ENCODE measurements around the gene KRT33A.

Gene KRT33A

GRCh38 chr17:41304091-41304490 is 46.5 kb downstream of the KRT33A start:
- H3K27ac Mint-ChIP-seq, result no peak overlapping the region
- H3K4me3 Mint-ChIP-seq, result no peak overlapping the region
- H3K9me3 Mint-ChIP-seq, result no peaks in the 10 kb centered on the region

DNA sequence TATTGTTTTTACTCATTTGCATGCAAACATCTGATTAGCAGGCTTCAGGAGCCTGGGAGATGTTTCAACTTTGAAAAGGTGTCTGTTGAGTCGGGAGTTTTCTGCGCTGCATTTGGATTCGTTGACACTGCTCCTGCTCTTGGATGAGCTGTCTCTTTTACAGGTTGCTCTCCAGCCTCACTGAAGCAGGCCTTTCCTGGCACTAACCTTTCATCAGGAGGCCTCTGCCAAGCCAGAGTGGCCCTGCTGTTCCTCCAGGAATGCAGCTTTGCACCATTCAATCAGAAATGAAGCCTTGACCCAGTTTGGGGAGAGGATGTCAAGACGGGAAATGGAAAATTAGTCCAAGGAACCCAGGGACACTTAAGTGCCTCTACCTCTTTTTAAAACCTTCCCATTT is 47.6 kb downstream of the KRT33A start:
- H3K27me3 Mint-ChIP-seq, result no peaks in the 10 kb centered on the region
- H3K4me1 Mint-ChIP-seq, result peaks cover 37% of the 10 kb centered on the region
- H3K9me3 Mint-ChIP-seq, result no peaks in the 10 kb centered on the region
- H3K36me3 Mint-ChIP-seq, result peaks cover 2% of the 10 kb centered on the region
- H3K4me3 Mint-ChIP-seq, result no peak overlapping the region
- H3K27ac Mint-ChIP-seq, result no peak overlapping the region

More at GRCh38 chr17:41304091-41304490, 46.5 kb downstream of the KRT33A start:
- Mint-ChIP-seq H3K36me3 (peaks cover 2% of the 10 kb centered on the region), H3K4me1 (peaks cover 48% of the 10 kb centered on the region), H3K27me3 (no peaks in the 10 kb centered on the region)

- no peak within 1 kb of the TSS for H3K27ac Mint-ChIP-seq
- no peak within 1 kb of the TSS for H3K4me3 Mint-ChIP-seq
- no peaks in the 10 kb centered on the region for H3K9me3 Mint-ChIP-seq
- peaks cover 2% of the 10 kb centered on the region for H3K36me3 Mint-ChIP-seq
- H3K27me3 Mint-ChIP-seq, result no peaks in the 10 kb centered on the region
- peaks cover 29% of the 10 kb centered on the region for H3K4me1 Mint-ChIP-seq
Measured at GRCh38 chr17:41301916-41302901, 48.4 kb downstream of the KRT33A start, which contains the start of gene KRTAP29-1. TSS of gene KRTAP29-1 (minus strand) at chr17:41302851. CDS start at chr17:41302851, 0 bp downstream.

GRCh38 chr17:41301204-41301790 is 49.3 kb downstream of the KRT33A start:
- Mint-ChIP-seq H3K9me3 (no peaks in the 10 kb centered on the region), H3K27ac (no peak overlapping the region), H3K4me3 (no peak overlapping the region), H3K4me1 (peaks cover 20% of the 10 kb centered on the region), H3K36me3 (peaks cover 2% of the 10 kb centered on the region), H3K27me3 (no peaks in the 10 kb centered on the region)

DNA sequence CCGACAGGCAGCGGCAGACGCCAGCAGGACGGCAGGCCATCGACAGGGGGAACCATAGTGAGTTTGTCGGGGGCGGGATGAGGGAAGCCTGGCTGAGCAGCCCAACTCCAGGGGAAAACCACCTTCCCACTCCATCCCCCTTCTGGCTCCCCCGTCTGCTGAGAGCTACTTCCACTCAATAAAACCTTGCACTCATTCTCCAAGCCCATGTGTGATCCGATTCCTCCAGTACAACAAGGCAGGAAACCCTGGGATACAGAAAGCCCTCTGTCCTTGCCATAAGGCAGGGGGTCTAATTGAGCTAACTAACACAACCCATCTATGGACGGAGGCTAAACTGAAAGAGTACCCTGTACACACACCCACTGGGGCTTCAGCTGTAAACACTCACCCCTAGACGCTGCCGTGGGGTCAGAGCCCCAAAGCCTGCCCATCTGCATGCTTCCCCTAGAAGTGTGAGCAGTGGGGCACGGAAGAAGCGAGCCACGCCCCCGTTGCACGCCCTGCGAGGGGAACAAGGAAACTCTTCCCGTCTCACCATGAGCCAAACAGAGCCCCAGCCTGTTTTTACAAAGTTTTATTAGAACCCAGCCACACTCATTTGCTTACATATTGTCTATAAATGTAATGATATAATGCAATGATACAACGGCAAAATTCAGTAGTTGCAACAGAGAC is 52.0 kb downstream of the KRT33A start:
- Mint-ChIP-seq H3K36me3 (peaks cover 2% of the 10 kb centered on the region), H3K27ac (no peak overlapping the region), H3K27me3 (no peaks in the 10 kb centered on the region), H3K4me1 (peaks cover 11% of the 10 kb centered on the region), H3K9me3 (no peaks in the 10 kb centered on the region), H3K4me3 (no peak overlapping the region)

DNA sequence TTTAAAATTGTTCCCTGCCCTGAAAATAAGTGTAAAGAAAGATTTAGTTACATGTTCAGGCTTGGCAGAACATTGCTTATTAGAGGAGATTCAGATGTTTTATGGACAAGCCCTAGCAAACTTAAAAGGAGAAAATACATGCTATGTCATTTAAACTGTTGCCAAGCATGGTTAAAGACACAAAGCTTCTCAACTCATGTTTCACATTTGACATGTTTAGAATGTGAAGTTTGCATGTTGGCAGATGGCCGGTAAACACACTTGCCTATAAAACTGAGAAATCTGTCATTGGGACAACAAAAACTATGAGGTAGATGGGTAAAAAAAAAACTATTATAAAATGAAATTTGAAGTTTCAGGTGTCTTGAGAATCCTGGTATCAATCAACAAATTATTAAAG is 53.8 kb downstream of the KRT33A start:
- H3K4me3 Mint-ChIP-seq, result no peak overlapping the region
- H3K36me3 Mint-ChIP-seq, result peaks cover 2% of the 10 kb centered on the region
- H3K9me3 Mint-ChIP-seq, result no peaks in the 10 kb centered on the region
- no peaks in the 10 kb centered on the region for H3K27me3 Mint-ChIP-seq
- peaks cover 7% of the 10 kb centered on the region for H3K4me1 Mint-ChIP-seq
- no peak overlapping the region for H3K27ac Mint-ChIP-seq

All from activated naive CD4-positive, alpha-beta T cell treated with anti-CD3 and anti-CD28 coated beads, Interleukin-2, amount 50 U/mL, for 24 hours (primary cell).